Calu3 (cell line): Measurements from ENCODE around the gene PREB. TPM values are rescaled to one million over a fixed set of nuclear protein-coding genes. Genes with fewer than 3 reads are reported as not detected.

Experiments used
- BruUV-seq: library from RNA; stranded (reverse); fragments of 400-500 nt; replicated peaks from 2 replicates; lab custom pipeline; 2021; lab: Mats Ljungman, UMichigan
- CTCF ChIA-PET: fragments of 300-600 bp; sonication (Branson Sonifier 250); formaldehyde crosslinking; loops from one replicate; lab custom pipeline; 2022; ENCODE audit warnings: antibody characterized with exemption; lab: Charles Lee
- DNase-seq: peaks from one replicate; pipeline ENCODE4 v3.0.0; 2022
- H3K27ac Mint-ChIP-seq: one replicate; pipeline ENCODE4 v1.8.0; 2022; ENCODE audit warnings: mixed read lengths; ENCODE audit not compliant: unreplicated experiment
- H3K27me3 Mint-ChIP-seq: one replicate; pipeline ENCODE4 v1.8.0; 2022; ENCODE audit warnings: mixed read lengths; ENCODE audit not compliant: unreplicated experiment
- H3K36me3 Mint-ChIP-seq: one replicate; pipeline ENCODE4 v1.8.0; 2022; ENCODE audit warnings: mild to moderate bottlenecking, moderate library complexity, mixed read lengths; ENCODE audit not compliant: insufficient read depth, unreplicated experiment
- H3K4me1 Mint-ChIP-seq: one replicate; pipeline ENCODE4 v1.8.0; 2022; ENCODE audit warnings: mild to moderate bottlenecking, low read depth, mixed read lengths; ENCODE audit not compliant: unreplicated experiment
- H3K4me3 Mint-ChIP-seq: one replicate; pipeline ENCODE4 v1.8.0; 2022; ENCODE audit warnings: mild to moderate bottlenecking, low read depth, moderate library complexity, mixed read lengths; ENCODE audit not compliant: unreplicated experiment
- H3K9me3 Mint-ChIP-seq: one replicate; pipeline ENCODE4 v1.8.0; 2022; ENCODE audit warnings: low read depth, mixed read lengths; ENCODE audit not compliant: unreplicated experiment
- intact Hi-C: fragments of 100-400 bp; cut with micrococcal nuclease; formaldehyde crosslinking; loops from one replicate; pipeline ENCODE4 v1.10.0; 2022; ENCODE audit not compliant: unreplicated experiment
- total RNA-seq: library from RNA; stranded (reverse); gene quantifications from 2 replicates; pipeline ENCODE4 v1.2.3, GENCODE V29; 2022
- TF ChIP-seq, protein P1 (sequence below): fragments of 200-600 bp; IDR thresholded peaks from one replicate; pipeline ENCODE4 v1.8.0; 2022; ENCODE audit warnings: antibody characterized with exemption; ENCODE audit not compliant: unreplicated experiment

The PREB gene
- total RNA-seq, 1 experiment from 2014 or later = 54.0 TPM

DNA sequence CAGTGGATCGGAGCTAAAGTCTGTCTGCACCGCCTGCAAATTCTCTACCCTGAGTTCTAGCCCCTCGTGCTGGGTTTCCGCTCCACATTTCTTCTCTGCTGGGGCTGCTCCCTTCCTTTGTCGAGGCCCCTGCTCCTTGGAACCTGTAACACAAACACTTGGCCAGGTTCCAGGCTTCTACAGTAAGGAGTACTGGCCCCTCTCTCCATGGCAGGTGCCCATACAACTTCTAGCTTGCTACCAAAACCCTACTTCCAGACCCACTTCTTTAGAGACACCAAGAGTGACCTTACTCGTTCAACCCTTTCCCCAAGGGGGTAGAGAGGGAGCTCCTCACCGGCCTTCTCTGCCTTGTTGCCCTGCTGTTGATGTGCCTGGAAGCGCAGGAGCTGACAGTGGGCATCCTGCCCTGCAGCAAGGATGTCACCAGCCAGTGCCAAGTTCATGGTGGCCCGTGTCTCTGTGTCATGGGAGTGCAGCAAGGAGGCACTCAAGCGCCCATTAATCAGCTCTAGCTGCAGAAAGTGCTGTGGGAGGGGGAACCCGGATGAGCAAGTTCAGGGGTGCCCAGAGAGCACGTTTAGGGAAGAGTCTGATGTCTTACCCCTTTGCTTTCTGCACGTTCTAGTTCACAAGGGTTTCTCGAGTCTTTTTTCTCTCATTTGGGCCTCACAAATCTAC, 1.1 kb downstream of the PREB start:
- peak overlapping the region; percentile 92 for H3K4me3 Mint-ChIP-seq
- peaks cover 9% of the 10 kb centered on the region for H3K4me1 Mint-ChIP-seq
- H3K27me3 Mint-ChIP-seq = peaks cover 14% of the 10 kb centered on the region
- H3K27ac Mint-ChIP-seq = peak overlapping the region; percentile 2
- no peak for DNase-seq
- peaks cover 27% of the 10 kb centered on the region for H3K36me3 Mint-ChIP-seq
- BruUV-seq = TSS peak; percentile 66
- CTCF ChIA-PET = interaction anchor here (0.6 to 1.6 kb wide), 3 partner anchors 36 to 241 kb away, joined by 3 to 5 read pairs (median 3); no protein-coding TSS in a partner anchor
- TF ChIP-seq, protein P1, sequence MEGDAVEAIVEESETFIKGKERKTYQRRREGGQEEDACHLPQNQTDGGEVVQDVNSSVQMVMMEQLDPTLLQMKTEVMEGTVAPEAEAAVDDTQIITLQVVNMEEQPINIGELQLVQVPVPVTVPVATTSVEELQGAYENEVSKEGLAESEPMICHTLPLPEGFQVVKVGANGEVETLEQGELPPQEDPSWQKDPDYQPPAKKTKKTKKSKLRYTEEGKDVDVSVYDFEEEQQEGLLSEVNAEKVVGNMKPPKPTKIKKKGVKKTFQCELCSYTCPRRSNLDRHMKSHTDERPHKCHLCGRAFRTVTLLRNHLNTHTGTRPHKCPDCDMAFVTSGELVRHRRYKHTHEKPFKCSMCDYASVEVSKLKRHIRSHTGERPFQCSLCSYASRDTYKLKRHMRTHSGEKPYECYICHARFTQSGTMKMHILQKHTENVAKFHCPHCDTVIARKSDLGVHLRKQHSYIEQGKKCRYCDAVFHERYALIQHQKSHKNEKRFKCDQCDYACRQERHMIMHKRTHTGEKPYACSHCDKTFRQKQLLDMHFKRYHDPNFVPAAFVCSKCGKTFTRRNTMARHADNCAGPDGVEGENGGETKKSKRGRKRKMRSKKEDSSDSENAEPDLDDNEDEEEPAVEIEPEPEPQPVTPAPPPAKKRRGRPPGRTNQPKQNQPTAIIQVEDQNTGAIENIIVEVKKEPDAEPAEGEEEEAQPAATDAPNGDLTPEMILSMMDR = no peak
- H3K9me3 Mint-ChIP-seq = no peaks in the 10 kb centered on the region
- intact Hi-C loops = no loop called here

DNA sequence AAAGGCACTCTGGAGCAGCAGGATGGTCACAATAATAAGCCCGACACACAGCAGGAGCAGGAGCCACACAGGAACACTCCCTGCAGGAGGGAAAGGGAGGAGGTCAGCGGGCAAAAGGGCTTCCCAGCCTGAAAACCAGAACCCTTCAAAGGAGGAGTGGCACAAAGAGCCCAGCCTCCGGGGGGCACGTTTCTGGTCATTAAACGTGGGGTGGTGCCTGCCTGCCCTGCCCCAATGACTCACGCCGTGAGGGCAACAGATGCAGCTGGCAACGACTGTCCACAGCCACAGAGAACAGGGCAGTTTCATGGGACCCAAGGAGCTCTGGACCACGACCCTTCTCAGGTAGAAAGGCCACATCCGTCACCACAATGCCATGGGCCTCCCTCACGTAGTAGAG, 3.0 kb downstream of the PREB start:
- CTCF ChIA-PET = interaction anchor here (0.5 kb wide), 1 partner anchor 191 kb away, joined by 3 read pairs; no protein-coding TSS in a partner anchor
- TF ChIP-seq, protein P1 = no peak
- Mint-ChIP-seq H3K9me3 (no peaks in the 10 kb centered on the region), H3K36me3 (peaks cover 32% of the 10 kb centered on the region), H3K4me3 (no peak overlapping the region), H3K27me3 (no peaks in the 10 kb centered on the region), H3K27ac (no peak overlapping the region), H3K4me1 (peaks cover 13% of the 10 kb centered on the region)
- intact Hi-C loops = no loop called here
- no TSS peak for BruUV-seq
- DNase-seq = no peak

GRCh38 chr2:27130396-27130795, 4.0 kb downstream of the PREB start:
- BruUV-seq = no TSS peak
- no peak overlapping the region for H3K27ac Mint-ChIP-seq
- H3K27me3 Mint-ChIP-seq = no peaks in the 10 kb centered on the region
- TF ChIP-seq, protein P1 = no peak
- no peak for DNase-seq
- no peaks in the 10 kb centered on the region for H3K9me3 Mint-ChIP-seq
- peaks cover 17% of the 10 kb centered on the region for H3K4me1 Mint-ChIP-seq
- CTCF ChIA-PET = no interaction called here
- no peak overlapping the region for H3K4me3 Mint-ChIP-seq
- H3K36me3 Mint-ChIP-seq = peaks cover 28% of the 10 kb centered on the region
- intact Hi-C loops = no loop called here

- Mint-ChIP-seq H3K27ac (no peak overlapping the region), H3K27me3 (no peaks in the 10 kb centered on the region), H3K4me1 (peaks cover 17% of the 10 kb centered on the region), H3K36me3 (peaks cover 17% of the 10 kb centered on the region), H3K9me3 (no peaks in the 10 kb centered on the region), H3K4me3 (no peak overlapping the region)
- TF ChIP-seq, protein P1 = no peak
- no TSS peak for BruUV-seq
- intact Hi-C loops = no loop called here
- no peak for DNase-seq
- CTCF ChIA-PET = interaction anchor here (0.6 kb wide), 1 partner anchor 614 kb away, joined by 4 read pairs; no protein-coding TSS in a partner anchor
Observed at GRCh38 chr2:27128668-27129571, 5.5 kb downstream of the PREB start.
